Measurements from ENCODE around the gene ZYG11A.

Gene ZYG11A

DNA sequence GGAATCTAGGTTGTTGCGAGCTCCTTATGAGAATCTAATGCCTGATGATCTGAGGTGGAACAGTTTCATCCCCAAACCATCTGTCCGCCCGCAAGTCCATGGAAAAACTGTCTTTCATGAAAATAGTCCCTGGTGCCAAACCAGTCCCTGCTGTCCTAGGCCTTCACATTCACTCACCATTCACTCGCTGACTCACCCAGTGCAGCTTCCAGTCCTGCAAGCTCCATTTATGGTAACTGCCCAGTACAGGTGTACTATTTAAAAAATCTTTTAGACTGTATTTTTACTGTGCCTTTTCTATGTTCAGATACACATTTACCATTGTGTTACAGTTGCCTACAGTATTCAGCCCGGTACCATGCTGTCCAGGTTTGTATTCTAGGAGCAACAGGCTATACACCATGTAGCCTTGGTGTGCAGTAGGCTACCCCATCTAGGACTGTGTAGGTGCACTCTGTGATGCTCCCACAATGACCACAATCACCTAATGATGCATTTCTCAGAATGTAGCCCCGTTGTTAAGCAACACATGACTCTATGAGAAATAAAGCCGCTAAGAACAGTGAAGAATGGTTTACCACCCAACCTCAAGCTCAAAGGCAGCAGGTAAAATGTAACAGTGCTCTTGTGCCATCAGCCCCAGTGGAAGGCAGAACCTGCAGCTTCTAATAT is 76.6 kb downstream of the ZYG11A start:
- DNase-seq: no peak

- DNase-seq: no peak
Observed at GRCh38 chr1:52919723-52920483, 77.3 kb downstream of the ZYG11A start.

GRCh38 chr1:52920791-52921291 is 78.3 kb downstream of the ZYG11A start:
- DNase-seq: no peak

- DNase-seq: no peak
Observed at GRCh38 chr1:52925571-52926005, 83.0 kb downstream of the ZYG11A start.

GRCh38 chr1:52926864-52927211 is 84.3 kb downstream of the ZYG11A start:
- no peak for DNase-seq

DNA sequence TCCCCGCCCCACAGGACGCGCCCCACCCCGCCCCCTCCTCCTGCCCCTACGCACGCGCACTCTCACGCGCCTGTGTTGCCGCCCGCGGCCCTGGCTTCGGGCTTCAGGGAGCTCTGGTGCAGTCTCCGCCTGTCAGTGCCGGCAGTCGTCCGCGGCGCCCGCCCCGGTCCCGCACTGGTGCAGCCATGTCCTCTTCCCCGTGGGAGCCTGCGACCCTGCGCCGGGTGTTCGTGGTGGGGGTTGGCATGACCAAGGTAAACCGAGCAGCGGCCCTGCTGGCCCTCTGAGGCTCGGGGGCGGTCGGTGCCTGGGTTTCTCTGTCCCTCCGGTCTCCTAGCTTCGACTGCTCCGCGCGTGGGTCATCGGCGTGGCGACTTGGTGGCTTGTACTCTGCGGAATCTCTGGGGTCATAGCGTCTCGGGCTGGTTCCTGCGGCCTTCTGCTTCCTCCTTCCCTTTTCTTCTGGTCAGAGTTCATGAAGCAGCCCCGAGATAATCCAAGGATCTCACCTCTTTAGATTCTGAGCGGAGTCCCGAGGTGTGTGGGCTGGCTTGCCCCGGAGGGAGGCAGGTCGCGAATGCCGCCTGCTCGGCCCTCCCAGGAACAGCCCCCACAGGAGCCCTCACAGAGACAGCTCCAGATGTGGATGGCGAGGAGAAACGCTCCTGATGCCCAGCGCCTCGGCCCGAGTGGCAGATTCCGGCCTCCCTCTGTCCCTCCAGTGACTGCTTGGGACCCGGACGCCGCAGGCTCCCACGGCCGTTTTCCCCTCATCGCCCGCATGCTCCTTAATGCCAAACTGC is 84.9 kb downstream of the ZYG11A start, which contains the start of gene SCP2:
SCP2 (plus strand) TSS at position 65 of the 803 bp plus-strand sequence; CDS start at position 186, 121 bp downstream.
- DNase-seq: no peak

- DNase-seq: no peak
Observed at GRCh38 chr1:52928015-52928404, 85.5 kb downstream of the ZYG11A start.

- DNase-seq: no peak
Observed at GRCh38 chr1:52929019-52929418, 86.5 kb downstream of the ZYG11A start.

GRCh38 chr1:52937433-52938182 is 95.0 kb downstream of the ZYG11A start:
- DNase-seq: no peak

DNA sequence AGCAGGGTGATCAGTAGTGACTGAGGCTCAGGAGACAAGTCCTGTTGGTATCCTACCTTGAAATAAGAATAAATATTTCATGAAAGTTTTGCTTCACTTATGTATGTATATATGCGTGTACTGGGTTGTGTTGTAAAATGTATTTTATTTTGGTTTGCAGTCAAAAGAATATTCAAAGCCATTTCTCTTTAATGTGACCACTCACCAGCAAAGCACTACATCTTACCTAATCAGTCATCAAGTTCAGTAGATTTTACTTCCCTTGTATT is 95.6 kb downstream of the ZYG11A start:
- no peak for DNase-seq

DNA sequence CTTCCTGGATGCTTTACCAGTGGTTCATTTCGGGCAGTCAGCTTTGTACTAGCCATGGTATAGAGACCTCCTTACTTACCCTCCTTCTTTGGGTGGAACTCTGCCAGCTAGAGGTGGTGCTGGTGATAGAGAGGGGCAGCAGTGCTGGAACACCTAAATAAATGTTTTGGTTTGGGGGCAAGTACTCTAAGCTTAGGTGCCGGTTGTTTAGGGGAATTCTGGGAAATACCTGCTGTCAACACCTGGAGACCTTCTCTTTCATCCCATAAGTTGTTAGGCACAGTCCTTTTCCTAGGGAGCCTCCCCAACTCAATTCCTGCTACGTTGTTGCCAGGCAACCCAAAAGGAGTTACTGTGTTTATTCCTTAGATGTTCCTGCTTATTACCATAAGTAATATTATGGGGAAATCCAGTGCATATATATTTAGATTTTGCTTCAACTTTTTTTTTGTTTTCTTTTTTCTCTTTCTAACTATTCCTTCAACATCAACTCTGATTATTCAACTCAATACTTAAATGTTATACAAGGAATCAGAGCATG is 101.4 kb downstream of the ZYG11A start:
- DNase-seq: no peak

DNA sequence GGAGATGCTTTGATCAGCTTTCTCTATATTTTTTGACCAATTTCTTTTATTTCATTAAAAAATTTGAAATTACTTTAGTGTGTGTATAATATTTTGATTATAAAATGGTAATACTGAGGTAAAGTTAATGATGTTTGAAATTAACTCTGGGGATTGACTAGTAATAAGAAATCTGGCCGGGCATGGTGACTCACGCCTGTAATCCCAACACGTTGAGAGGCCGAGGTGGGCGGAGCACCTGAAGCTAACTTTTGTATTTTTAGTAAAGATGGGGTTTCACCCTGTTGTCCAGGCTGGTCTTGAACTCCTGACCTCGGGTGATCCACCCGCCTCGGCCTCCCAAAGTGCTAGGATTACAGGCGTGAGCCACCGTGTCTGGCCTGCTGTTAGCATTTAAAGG is 102.0 kb downstream of the ZYG11A start:
- no peak for DNase-seq
